Measurements from ENCODE around the gene FSD2. TPM values are rescaled to one million over a fixed set of nuclear protein-coding genes. Genes with fewer than 3 reads are reported as not detected.
"Not testable (repeated sequence)": the region's sequence is repeated elsewhere in the genome, so short reads cannot be mapped to it uniquely, and the experiment has no call there.

FSD2 gene
- total RNA-seq, 1 experiment from 2014 or later: not detected

GRCh38 chr15:82828075-82828474 is 22.2 kb upstream of the FSD2 start:
- BruUV-seq (replicated peaks): no TSS peak
- DNase-seq (ENCODE audit: low spot score): no peak
- Histone ChIP-seq H3K4me3 (ENCODE audit: low read depth, low read length, poor library complexity, severe bottlenecking) (no peak overlapping the region), H3K9me3 (ENCODE audit: low read depth, low read length, poor library complexity, severe bottlenecking) (no peaks in the 10 kb centered on the region), H3K4me1 (ENCODE audit: insufficient read depth, low read length, poor library complexity, severe bottlenecking) (peaks cover 9% of the 10 kb centered on the region), H3K36me3 (ENCODE audit: insufficient read depth, low read length, poor library complexity, severe bottlenecking) (peaks cover 54% of the 10 kb centered on the region), H3K27me3 (replicated peaks; ENCODE audit: insufficient read depth, low read depth, low read length, poor library complexity) (no peaks in the 10 kb centered on the region), H3K27ac (ENCODE audit: low read depth, low read length, poor library complexity, severe bottlenecking) (no peak overlapping the region)
- POLR2A ChIA-PET (ENCODE audit: low non-redundant PET): no interaction called here
- intact Hi-C loops (cut with micrococcal nuclease; ENCODE audit: unreplicated experiment): no loop called here
- TF ChIP-seq EZH2 (IDR thresholded peaks at IDR 0.05; ENCODE audit: borderline replicate concordance, low read depth, low read length, poor library complexity, severe bottlenecking) (no peak), CTCF (conservative IDR thresholded peaks at IDR 0.05; ENCODE audit: low read depth, low read length) (no peak)
- CTCF ChIA-PET: no interaction called here

DNA sequence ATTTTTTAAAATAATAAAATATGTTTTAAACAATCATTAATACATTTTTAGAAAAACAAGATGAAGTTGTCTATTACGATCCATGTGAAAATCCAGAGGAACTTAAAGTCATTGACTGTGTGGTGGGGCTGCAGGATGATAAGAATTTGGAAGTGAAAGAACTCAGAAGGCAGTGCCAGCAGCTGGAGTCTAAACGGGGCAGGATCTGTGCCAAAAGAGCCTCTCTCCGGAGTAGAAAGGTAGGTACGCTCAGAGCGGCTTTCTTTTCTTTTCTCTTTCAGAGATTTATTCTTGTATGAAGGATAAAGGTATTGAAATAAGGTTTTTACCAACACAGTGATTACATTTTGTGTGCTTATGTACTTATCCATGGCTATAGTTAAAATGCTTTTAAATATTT is 17.2 kb upstream of the FSD2 start:
- ChIA-PET POLR2A (ENCODE audit: low non-redundant PET) (no interaction called here), CTCF (no interaction called here)
- BruUV-seq (replicated peaks): no TSS peak
- Histone ChIP-seq H3K9me3 (ENCODE audit: low read depth, low read length, poor library complexity, severe bottlenecking) (no peaks in the 10 kb centered on the region), H3K36me3 (ENCODE audit: insufficient read depth, low read length, poor library complexity, severe bottlenecking) (peaks cover 48% of the 10 kb centered on the region), H3K27ac (ENCODE audit: low read depth, low read length, poor library complexity, severe bottlenecking) (no peak overlapping the region), H3K4me3 (ENCODE audit: low read depth, low read length, poor library complexity, severe bottlenecking) (no peak overlapping the region), H3K27me3 (replicated peaks; ENCODE audit: insufficient read depth, low read depth, low read length, poor library complexity) (no peaks in the 10 kb centered on the region), H3K4me1 (ENCODE audit: insufficient read depth, low read length, poor library complexity, severe bottlenecking) (no peaks in the 10 kb centered on the region)
- TF ChIP-seq CTCF (conservative IDR thresholded peaks at IDR 0.05; ENCODE audit: low read depth, low read length) (no peak), EZH2 (IDR thresholded peaks at IDR 0.05; ENCODE audit: borderline replicate concordance, low read depth, low read length, poor library complexity, severe bottlenecking) (no peak)
- intact Hi-C loops (cut with micrococcal nuclease; ENCODE audit: unreplicated experiment): no loop called here
- DNase-seq (ENCODE audit: low spot score): no peak

DNA sequence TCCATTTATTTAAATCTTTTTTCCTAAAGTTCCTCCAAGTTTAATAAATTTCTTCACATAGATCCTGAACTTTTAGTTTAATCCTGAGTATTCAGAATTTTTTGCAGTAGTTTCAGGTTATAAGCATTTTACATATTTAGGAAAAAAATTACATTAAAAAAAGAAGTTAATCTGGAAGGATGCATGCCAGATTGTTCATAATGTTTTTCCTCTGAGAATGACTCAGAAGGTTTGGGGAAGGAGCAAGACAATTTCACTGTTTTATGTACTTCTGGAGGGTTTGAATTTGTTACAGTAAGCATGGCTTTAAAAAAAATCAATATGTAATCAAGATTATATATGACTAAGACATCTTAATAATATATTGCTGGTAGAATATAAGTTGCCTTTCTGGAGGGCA is 16.0 kb upstream of the FSD2 start:
- DNase-seq (ENCODE audit: low spot score); H3K9me3 ChIP-seq (ENCODE audit: low read depth, low read length, poor library complexity, severe bottlenecking); H3K27ac ChIP-seq (ENCODE audit: low read depth, low read length, poor library complexity, severe bottlenecking); CTCF ChIA-PET; intact Hi-C loops (cut with micrococcal nuclease; ENCODE audit: unreplicated experiment); H3K27me3 ChIP-seq (replicated peaks; ENCODE audit: insufficient read depth, low read depth, low read length, poor library complexity); BruUV-seq (replicated peaks); H3K4me1 ChIP-seq (ENCODE audit: insufficient read depth, low read length, poor library complexity, severe bottlenecking); H3K4me3 ChIP-seq (ENCODE audit: low read depth, low read length, poor library complexity, severe bottlenecking); POLR2A ChIA-PET (ENCODE audit: low non-redundant PET): not testable (repeated sequence)
- peaks cover 40% of the 10 kb centered on the region for H3K36me3 ChIP-seq (ENCODE audit: insufficient read depth, low read length, poor library complexity, severe bottlenecking)

GRCh38 chr15:82821396-82821795 is 15.5 kb upstream of the FSD2 start:
- BruUV-seq (replicated peaks); CTCF ChIA-PET; H3K9me3 ChIP-seq (ENCODE audit: low read depth, low read length, poor library complexity, severe bottlenecking); DNase-seq (ENCODE audit: low spot score); intact Hi-C loops (cut with micrococcal nuclease; ENCODE audit: unreplicated experiment); H3K4me3 ChIP-seq (ENCODE audit: low read depth, low read length, poor library complexity, severe bottlenecking); H3K27ac ChIP-seq (ENCODE audit: low read depth, low read length, poor library complexity, severe bottlenecking); H3K27me3 ChIP-seq (replicated peaks; ENCODE audit: insufficient read depth, low read depth, low read length, poor library complexity); H3K4me1 ChIP-seq (ENCODE audit: insufficient read depth, low read length, poor library complexity, severe bottlenecking); POLR2A ChIA-PET (ENCODE audit: low non-redundant PET): not testable (repeated sequence)
- H3K36me3 ChIP-seq (ENCODE audit: insufficient read depth, low read length, poor library complexity, severe bottlenecking): peaks cover 40% of the 10 kb centered on the region
